CD8-positive, alpha-beta memory T cell (primary cell): ENCODE results near the gene NPPB. TPM values are rescaled to one million over a fixed set of nuclear protein-coding genes. Genes with fewer than 3 reads are reported as not detected.

ENCODE experiments used
- CTCF ChIA-PET: fragments of 350-600 bp; sonication (Branson Sonifier 250); formaldehyde crosslinking; loops from one replicate; lab custom pipeline; 2021; ENCODE audit warnings: antibody characterized with exemption; lab: Charles Lee
- POLR2A ChIA-PET: fragments of 350-600 bp; sonication (Branson Sonifier 250); formaldehyde crosslinking; loops from one replicate; lab custom pipeline; 2021; ENCODE audit warnings: antibody characterized with exemption; lab: Charles Lee
- DNase-seq, 5 donors: peaks; one replicate each; pipeline versions ENCODE4 v3.0.0 to v3.0.0-alpha.2; 2020 to 2022; ENCODE audit warnings: mixed read lengths in 1 of 5
- H3K27ac ChIP-seq: one replicate; pipeline ENCODE4 v1.7.0; 2013; ENCODE audit warnings: low read depth, mild to moderate bottlenecking, low read length, moderate library complexity
- H3K27me3 ChIP-seq: 2 replicates; pipeline ENCODE4 v1.7.0; 2013; ENCODE audit warnings: low read length, mild to moderate bottlenecking; ENCODE audit not compliant: insufficient read depth, poor library complexity, severe bottlenecking
- H3K36me3 ChIP-seq: 2 replicates; pipeline ENCODE4 v1.7.0; 2013; ENCODE audit warnings: mild to moderate bottlenecking, low read length, moderate library complexity; ENCODE audit not compliant: insufficient read depth
- H3K4me1 ChIP-seq: 2 replicates; pipeline ENCODE4 v1.7.0; 2013; ENCODE audit warnings: mild to moderate bottlenecking, low read length, moderate library complexity; ENCODE audit not compliant: insufficient read depth
- H3K4me3 ChIP-seq: 2 replicates; pipeline ENCODE4 v1.7.0; 2013; ENCODE audit warnings: mild to moderate bottlenecking, low read length
- H3K9me3 ChIP-seq: 2 replicates; pipeline ENCODE4 v1.7.0; 2013; ENCODE audit warnings: mild to moderate bottlenecking, low read length
- H3K27ac Mint-ChIP-seq, 8 donors: one replicate each; pipeline ENCODE4 v1.8.0; 2020 to 2021; ENCODE audit warnings: mixed read lengths in 8 of 8, mild to moderate bottlenecking in 6 of 8, inconsistent platforms in 3 of 8, moderate library complexity in 3 of 8
- H3K27me3 Mint-ChIP-seq, 2 donors: one replicate each; pipeline ENCODE4 v1.8.0; 2020 to 2021; ENCODE audit warnings: mixed read lengths in 2 of 2, mild to moderate bottlenecking in 1 of 2, moderate library complexity in 1 of 2
- H3K36me3 Mint-ChIP-seq, 3 donors: one replicate each; pipeline ENCODE4 v1.8.0; 2020 to 2021; ENCODE audit warnings: mixed read lengths in 3 of 3, inconsistent platforms in 1 of 3, mild to moderate bottlenecking in 1 of 3
- H3K4me1 Mint-ChIP-seq, 3 donors: one replicate each; pipeline ENCODE4 v1.8.0; 2020 to 2021; ENCODE audit warnings: mixed read lengths in 3 of 3, inconsistent platforms in 1 of 3, mild to moderate bottlenecking in 1 of 3
- H3K4me3 Mint-ChIP-seq, 7 donors: one replicate each; pipeline ENCODE4 v1.8.0; 2020 to 2021; ENCODE audit warnings: mixed read lengths in 7 of 7, mild to moderate bottlenecking in 6 of 7, moderate library complexity in 4 of 7, inconsistent platforms in 2 of 7
- H3K9me3 Mint-ChIP-seq, 5 donors: one replicate each; pipeline ENCODE4 v1.8.0; 2020 to 2022; ENCODE audit warnings: mixed read lengths in 5 of 5, mild to moderate bottlenecking in 3 of 5, moderate library complexity in 2 of 5, inconsistent platforms in 1 of 5
- polyA plus RNA-seq: library from polyadenylated mRNA; unstranded; fragments of 300-500 nt; fragmentation: Illumina TruSeq; gene quantifications from one replicate; pipeline ENCODE4 v1.2.3, GENCODE V29; 2021
- total RNA-seq, 2 experiments: library from RNA; stranded (reverse); gene quantifications; one replicate each; pipeline ENCODE4 v1.2.3, GENCODE V29; 2021

NPPB gene
- total and polyA plus RNA-seq, 3 experiments from 2014 or later = not detected

GRCh38 chr1:11848373-11848700, 10.4 kb downstream of the NPPB start:
- no peaks in the 10 kb centered on the region for H3K9me3 ChIP-seq
- H3K36me3 Mint-ChIP-seq = peaks cover 0 to 20% (median 2%) of the 10 kb centered on the region in 3 donors
- no peaks in the 10 kb centered on the region for H3K9me3 Mint-ChIP-seq
- H3K27me3 Mint-ChIP-seq = peaks cover 0 to 13% of the 10 kb centered on the region in 2 donors
- ChIA-PET CTCF (interaction anchor here (1.4 kb wide), 1 partner anchor 45 kb away, joined by 5 read pairs; no protein-coding TSS in a partner anchor), POLR2A (no interaction called here)
- no peak overlapping the region for H3K27ac Mint-ChIP-seq
- H3K4me3 ChIP-seq = no peak overlapping the region
- DNase-seq = no peak
- H3K4me1 ChIP-seq = peaks cover 3% of the 10 kb centered on the region
- H3K36me3 ChIP-seq = peaks cover 7% of the 10 kb centered on the region
- no peak overlapping the region for H3K4me3 Mint-ChIP-seq
- peaks cover 5 to 8% (median 6%) of the 10 kb centered on the region in 3 donors for H3K4me1 Mint-ChIP-seq
- H3K27ac ChIP-seq = no peak overlapping the region
- H3K27me3 ChIP-seq = no peaks in the 10 kb centered on the region

- Mint-ChIP-seq H3K36me3 (peaks cover 0 to 21% (median 2%) of the 10 kb centered on the region in 3 donors), H3K27ac (no peak within 1 kb of the TSS), H3K9me3 (no peaks in the 10 kb centered on the region), H3K4me1 (peaks cover 5 to 8% (median 6%) of the 10 kb centered on the region in 3 donors), H3K27me3 (peaks cover 0 to 9% of the 10 kb centered on the region in 2 donors), H3K4me3 (no peak within 1 kb of the TSS)
- CTCF ChIA-PET = interaction anchor here (1.4 kb wide), 1 partner anchor 45 kb away, joined by 5 read pairs; no protein-coding TSS in a partner anchor
- Histone ChIP-seq H3K27me3 (no peaks in the 10 kb centered on the region), H3K9me3 (no peaks in the 10 kb centered on the region), H3K36me3 (peaks cover 7% of the 10 kb centered on the region), H3K4me3 (no peak within 1 kb of the TSS), H3K4me1 (peaks cover 3% of the 10 kb centered on the region), H3K27ac (no peak within 1 kb of the TSS)
- no peak for DNase-seq
- POLR2A ChIA-PET = no interaction called here
Measured at GRCh38 chr1:11847667-11848372, 10.9 kb downstream of the NPPB start, which contains the start of gene NPPA. NPPA (minus strand) TSS chr1:11847783; CDS start chr1:11847684, 99 bp downstream.

GRCh38 chr1:11845641-11846335, 13.0 kb downstream of the NPPB start:
- Mint-ChIP-seq H3K27ac (no peak overlapping the region), H3K4me3 (no peak overlapping the region), H3K36me3 (peaks cover 0 to 41% (median 9%) of the 10 kb centered on the region in 3 donors), H3K9me3 (no peaks in the 10 kb centered on the region), H3K4me1 (peaks cover 5 to 8% (median 6%) of the 10 kb centered on the region in 3 donors), H3K27me3 (no peaks in the 10 kb centered on the region)
- Histone ChIP-seq H3K4me1 (peaks cover 3% of the 10 kb centered on the region), H3K27ac (no peak overlapping the region), H3K9me3 (no peaks in the 10 kb centered on the region), H3K27me3 (no peaks in the 10 kb centered on the region), H3K4me3 (no peak overlapping the region), H3K36me3 (peaks cover 16% of the 10 kb centered on the region)
- peak in 2 of 5 donors; percentile 5 to 18 for DNase-seq
- CTCF ChIA-PET = no interaction called here
- POLR2A ChIA-PET = interaction anchor here (0.6 kb wide), 1 partner anchor 33 kb away, joined by 3 read pairs; no protein-coding TSS in a partner anchor

- no peak overlapping the region for H3K4me3 ChIP-seq
- H3K27ac ChIP-seq = peak overlapping the region; percentile 54
- Mint-ChIP-seq H3K36me3 (peaks cover 5 to 71% (median 17%) of the 10 kb centered on the region in 3 donors), H3K9me3 (no peaks in the 10 kb centered on the region), H3K27ac (no peak overlapping the region), H3K27me3 (no peaks in the 10 kb centered on the region), H3K4me3 (no peak overlapping the region), H3K4me1 (peaks cover 10 to 14% (median 11%) of the 10 kb centered on the region in 3 donors)
- H3K36me3 ChIP-seq = peaks cover 30% of the 10 kb centered on the region
- DNase-seq = no peak
- ChIA-PET CTCF (interaction anchor here (1.6 kb wide), 1 partner anchor 10 kb away, joined by 5 read pairs; no protein-coding TSS in a partner anchor), POLR2A (no interaction called here)
- no peaks in the 10 kb centered on the region for H3K9me3 ChIP-seq
- H3K27me3 ChIP-seq = no peaks in the 10 kb centered on the region
- H3K4me1 ChIP-seq = peaks cover 3% of the 10 kb centered on the region
Measured at GRCh38 chr1:11842154-11843041, 16.3 kb downstream of the NPPB start.

- no peak for DNase-seq
- Mint-ChIP-seq H3K4me3 (no peak overlapping the region), H3K27me3 (no peaks in the 10 kb centered on the region), H3K9me3 (no peaks in the 10 kb centered on the region), H3K4me1 (peaks cover 10 to 14% (median 11%) of the 10 kb centered on the region in 3 donors), H3K27ac (no peak overlapping the region), H3K36me3 (peaks cover 5 to 79% (median 17%) of the 10 kb centered on the region in 3 donors)
- H3K4me3 ChIP-seq = no peak overlapping the region
- no peaks in the 10 kb centered on the region for H3K27me3 ChIP-seq
- POLR2A ChIA-PET = no interaction called here
- no peaks in the 10 kb centered on the region for H3K9me3 ChIP-seq
- H3K27ac ChIP-seq = peak overlapping the region; percentile 54
- H3K4me1 ChIP-seq = peaks cover 3% of the 10 kb centered on the region
- peaks cover 37% of the 10 kb centered on the region for H3K36me3 ChIP-seq
- CTCF ChIA-PET = interaction anchor here (1.3 to 2.1 kb wide), 3 partner anchors 11 to 66 kb away, joined by 3 to 5 read pairs (median 5); no protein-coding TSS in a partner anchor
Measured at GRCh38 chr1:11841245-11842153, 17.2 kb downstream of the NPPB start.

- Mint-ChIP-seq H3K9me3 (no peaks in the 10 kb centered on the region), H3K27ac (no peak overlapping the region), H3K27me3 (no peaks in the 10 kb centered on the region), H3K4me3 (no peak overlapping the region), H3K36me3 (peaks cover 5 to 85% (median 22%) of the 10 kb centered on the region in 3 donors), H3K4me1 (peaks cover 5 to 6% (median 6%) of the 10 kb centered on the region in 3 donors)
- Histone ChIP-seq H3K27me3 (no peaks in the 10 kb centered on the region), H3K4me3 (no peak overlapping the region), H3K27ac (no peak overlapping the region), H3K36me3 (peaks cover 43% of the 10 kb centered on the region), H3K9me3 (no peaks in the 10 kb centered on the region), H3K4me1 (no peaks in the 10 kb centered on the region)
- CTCF ChIA-PET = interaction anchor here (1.0 to 2.1 kb wide), 4 partner anchors 52 to 127 kb away, joined by 3 to 10 read pairs (median 4); no protein-coding TSS in a partner anchor
- DNase-seq = no peak
- POLR2A ChIA-PET = no interaction called here
Measured at GRCh38 chr1:11839727-11840705, 18.7 kb downstream of the NPPB start.
